Right lobe of liver (tissue), 4 donors: ENCODE data around the gene MICU1.

Experiments used
- POLR2A ChIP-seq: fragments of 450-650 bp; IDR thresholded peaks from one replicate; pipeline ENCODE4 v1.6.1; 2017; ENCODE audit warnings: antibody characterized with exemption, mild to moderate bottlenecking
- TF ChIP-seq, protein P1 (sequence below), 4 donors: fragments of 200-600 bp in 3 of 4; fragments of 450-650 bp in 1 of 4; IDR thresholded peaks; one replicate each; pipeline versions ENCODE4 v1.5.1 to v1.8.0; 2016 to 2022; ENCODE audit warnings: antibody characterized with exemption in 4 of 4, mild to moderate bottlenecking in 2 of 4
- donor health status: DM: no; HTN: no; CAD: no.
- donor health status: DM: no; HTN: no; CAD: no.
- donor health status: DM: no; HTN: yes; CAD: no.

DNA sequence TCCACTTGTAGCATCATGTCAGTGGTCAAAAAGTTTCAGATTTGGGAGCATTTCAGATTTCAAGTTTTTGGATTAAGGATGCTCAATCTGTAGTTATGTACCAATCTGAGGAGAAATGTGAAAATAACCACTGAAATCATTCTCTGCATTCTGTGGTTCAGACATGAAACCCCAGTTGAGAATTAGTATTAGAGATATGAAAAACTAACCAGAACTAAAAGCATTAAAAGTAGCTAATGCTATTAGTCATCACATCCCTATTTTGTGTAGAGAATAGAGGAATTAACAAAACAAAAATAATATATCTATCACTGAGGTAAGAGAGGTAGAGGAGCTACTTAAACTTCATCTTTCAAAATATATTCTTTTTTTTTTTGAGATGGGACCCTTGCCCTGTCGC lies 28.0 kb downstream of the MICU1 start:
- TF ChIP-seq, protein P1, sequence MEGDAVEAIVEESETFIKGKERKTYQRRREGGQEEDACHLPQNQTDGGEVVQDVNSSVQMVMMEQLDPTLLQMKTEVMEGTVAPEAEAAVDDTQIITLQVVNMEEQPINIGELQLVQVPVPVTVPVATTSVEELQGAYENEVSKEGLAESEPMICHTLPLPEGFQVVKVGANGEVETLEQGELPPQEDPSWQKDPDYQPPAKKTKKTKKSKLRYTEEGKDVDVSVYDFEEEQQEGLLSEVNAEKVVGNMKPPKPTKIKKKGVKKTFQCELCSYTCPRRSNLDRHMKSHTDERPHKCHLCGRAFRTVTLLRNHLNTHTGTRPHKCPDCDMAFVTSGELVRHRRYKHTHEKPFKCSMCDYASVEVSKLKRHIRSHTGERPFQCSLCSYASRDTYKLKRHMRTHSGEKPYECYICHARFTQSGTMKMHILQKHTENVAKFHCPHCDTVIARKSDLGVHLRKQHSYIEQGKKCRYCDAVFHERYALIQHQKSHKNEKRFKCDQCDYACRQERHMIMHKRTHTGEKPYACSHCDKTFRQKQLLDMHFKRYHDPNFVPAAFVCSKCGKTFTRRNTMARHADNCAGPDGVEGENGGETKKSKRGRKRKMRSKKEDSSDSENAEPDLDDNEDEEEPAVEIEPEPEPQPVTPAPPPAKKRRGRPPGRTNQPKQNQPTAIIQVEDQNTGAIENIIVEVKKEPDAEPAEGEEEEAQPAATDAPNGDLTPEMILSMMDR (IDR thresholded peaks at IDR 0.05): no peak
- no peak for TF ChIP-seq POLR2A
